SW 1271 (cell line): ENCODE measurements around the gene COLEC11.
"Not testable (repeated sequence)": the region's sequence is repeated elsewhere in the genome, so short reads cannot be mapped to it uniquely, and the experiment has no call there.

Experiments used
- DNase-seq, 2 experiments: peaks; one replicate each; lab custom pipeline; 2025; lab: John Stamatoyannopoulos, UW

The COLEC11 gene

DNA sequence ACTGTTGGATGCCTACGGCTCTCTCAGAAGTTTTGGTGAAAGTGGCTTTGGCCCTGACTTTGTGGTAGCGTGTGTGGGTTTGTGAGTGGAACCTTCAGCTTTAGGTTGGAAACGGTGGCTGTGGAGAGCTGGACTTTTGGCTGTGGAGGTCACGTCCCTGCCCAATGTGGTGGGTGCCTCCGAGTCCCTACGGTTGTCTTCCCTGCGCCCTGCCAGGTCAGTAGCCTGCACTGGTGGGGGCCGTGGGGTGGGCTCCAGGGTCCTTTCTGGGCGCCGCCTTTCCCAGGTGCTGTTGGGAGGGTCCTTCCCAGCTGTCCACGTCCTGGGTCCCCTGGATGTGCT, 11.1 kb downstream of the COLEC11 start:
- no peak for DNase-seq

DNA sequence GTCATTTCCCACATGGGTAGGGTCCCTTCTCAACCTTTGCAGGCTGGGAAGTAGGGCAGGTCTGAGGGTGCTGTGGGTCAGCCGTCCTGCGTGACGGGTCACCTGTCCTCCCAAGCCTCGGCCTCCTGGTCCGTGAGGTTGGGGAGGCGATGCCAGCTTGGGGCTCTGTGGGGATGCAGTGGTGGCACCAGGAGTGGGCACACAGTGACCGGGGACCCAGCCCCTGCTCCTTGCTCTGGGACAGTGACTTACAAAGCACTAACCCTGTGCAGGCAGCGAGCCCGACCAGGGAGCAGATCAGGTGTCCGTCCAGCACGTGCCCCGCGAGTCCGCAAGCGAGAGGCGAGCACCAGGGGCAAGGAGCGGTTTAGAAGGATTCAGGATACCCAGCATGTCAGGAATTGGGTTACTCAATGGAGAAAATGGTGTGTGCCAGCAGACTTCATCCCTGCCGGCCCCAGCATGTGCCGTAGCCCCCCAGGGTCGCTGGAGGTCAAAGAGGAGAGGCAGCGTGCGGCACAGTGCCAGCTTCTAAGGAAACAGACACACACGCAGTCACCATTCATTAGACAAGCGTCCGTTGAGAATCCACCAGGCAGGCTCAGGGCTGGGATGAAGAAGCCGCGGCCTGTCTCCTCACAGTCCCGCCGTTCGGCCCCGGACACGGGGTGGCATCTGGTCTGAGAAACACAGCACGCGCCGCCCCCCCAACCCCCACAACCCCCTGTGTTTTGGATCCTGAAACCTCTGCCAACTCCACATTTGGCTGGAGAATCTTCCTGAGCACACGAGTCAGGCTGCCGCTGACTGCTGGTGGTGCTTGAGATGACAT, 11.7 kb downstream of the COLEC11 start:
- DNase-seq: no peak

DNA sequence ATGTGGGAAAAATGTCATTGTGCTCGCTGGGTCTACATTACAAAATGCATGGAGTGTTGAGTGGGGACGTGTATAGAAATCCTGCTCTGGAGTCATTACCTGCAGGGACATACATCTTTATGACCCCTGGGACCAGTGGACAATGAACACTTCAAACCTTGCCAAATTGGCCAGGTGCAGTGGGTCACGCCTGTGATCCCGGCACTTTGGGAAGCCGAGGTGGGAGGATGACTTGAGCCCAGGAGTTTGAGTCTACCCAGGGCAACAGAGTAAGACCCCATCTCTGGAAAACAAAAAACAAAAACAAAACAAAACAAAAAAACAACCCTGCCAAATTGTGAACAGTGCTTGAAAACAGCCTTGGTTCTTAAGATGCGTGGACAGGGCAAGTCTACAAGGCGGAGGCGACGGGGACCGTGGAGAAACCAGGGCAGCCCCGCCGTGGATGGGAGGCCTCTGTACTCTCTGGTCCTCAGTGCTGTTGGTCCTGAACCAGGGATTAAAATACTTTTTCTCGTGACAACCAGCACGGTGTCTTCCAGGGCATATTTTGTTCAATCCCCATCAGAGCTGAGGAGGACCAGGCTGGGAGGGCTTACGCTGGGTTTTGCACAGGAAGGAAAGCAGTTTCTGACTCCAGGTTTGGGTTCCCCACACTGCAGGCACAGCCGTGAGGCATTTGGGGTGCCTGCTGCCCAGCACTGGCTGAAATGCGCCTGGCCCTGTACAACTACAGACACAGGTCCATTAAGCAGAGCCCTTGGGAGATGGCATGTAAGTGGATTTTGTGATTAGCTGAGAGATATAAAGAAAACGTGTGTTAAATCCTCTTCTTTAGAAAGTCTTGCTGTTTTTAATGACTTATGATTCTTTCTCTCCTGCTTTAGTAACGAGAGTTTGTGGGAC, 13.7 kb downstream of the COLEC11 start:
- no peak for DNase-seq

DNA sequence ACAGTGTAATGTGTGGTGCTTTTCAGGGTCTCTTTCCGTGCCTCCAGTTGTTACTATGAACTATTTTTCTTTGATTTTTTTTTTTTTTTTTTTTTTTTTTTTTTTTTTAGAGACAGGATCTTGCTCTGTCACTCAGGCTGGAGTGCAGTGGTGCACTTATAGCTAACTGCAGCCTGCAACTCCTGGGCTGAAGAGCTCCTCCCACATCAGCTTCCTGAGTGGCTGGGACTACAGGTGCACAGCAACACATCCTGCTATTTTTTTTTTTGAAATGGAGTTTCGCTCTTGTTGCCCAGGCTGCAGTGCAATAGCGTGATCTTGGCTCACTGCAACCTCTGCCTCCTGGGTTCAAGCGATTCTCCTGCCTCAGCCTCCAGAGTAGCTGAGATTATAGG, 14.4 kb downstream of the COLEC11 start:
- DNase-seq: not testable (repeated sequence)

DNA sequence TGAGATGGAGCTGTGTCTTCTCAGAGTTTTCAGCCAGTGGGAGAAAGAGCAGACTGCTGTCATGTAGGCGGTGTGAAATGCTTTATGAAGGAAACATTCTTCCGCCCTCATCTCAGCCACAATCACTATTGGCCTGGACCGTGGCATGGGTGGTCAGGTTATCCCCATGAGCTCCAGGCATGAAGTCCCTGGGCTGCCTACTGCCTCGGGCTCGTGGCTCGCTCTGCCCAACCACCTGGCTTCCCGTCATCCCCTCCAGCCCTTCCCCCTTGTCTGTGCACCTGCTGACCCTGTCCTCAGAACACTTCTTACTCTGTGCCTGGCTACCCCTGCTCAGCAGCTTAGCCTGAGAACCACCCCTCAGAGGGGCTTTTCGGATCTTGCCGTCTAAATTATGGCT, 15.5 kb downstream of the COLEC11 start:
- DNase-seq: no peak

DNA sequence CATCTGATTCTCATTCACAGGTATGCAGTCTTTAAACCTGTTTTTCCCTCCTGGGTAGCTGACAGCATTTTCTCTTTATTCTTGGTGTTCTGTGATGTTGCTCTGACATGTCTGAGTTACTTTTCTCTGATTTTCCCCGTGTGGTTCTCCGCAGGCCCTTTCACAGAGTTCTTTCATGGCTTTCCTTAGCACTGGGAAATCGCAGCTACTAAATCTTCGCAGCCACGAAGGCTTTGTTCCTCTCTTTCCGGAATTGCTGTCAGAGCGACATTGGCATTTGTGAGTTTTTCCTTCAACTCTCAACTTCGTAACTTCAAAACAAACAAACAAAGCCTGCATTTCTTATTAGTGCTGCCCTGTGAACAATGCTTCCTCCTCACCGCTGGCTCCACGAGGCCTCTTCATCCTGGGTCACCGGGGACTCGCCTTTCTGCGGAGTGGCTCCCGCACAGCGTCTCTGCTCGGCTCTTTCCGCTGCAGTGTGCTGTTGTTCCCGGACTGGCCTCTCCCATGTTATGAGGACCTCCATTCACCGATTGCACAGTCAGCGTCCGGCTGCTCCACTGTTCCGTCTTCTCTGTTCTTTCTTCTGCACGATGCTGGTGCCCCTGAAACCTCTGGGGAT, 16.1 kb downstream of the COLEC11 start:
- no peak for DNase-seq

DNA sequence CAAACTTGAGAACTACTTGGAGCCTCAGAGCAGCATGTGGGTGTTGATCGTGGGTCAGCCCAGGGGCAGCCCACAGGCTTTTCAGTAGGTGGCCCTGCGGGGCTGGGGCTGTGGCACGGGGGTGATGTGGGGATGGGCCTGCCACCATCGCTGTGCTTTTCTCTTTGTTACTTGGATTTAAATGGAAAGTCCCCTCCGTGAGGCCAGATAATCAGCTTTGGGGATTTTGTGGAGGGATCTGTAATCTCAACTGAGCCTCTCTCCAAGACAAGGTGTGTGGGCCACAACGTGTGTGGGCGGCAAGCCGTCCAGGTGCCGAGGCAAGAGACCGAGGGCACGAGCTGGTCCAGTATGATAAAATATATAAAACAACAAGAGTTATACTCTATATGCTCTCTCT, 16.7 kb downstream of the COLEC11 start:
- no peak for DNase-seq

DNA sequence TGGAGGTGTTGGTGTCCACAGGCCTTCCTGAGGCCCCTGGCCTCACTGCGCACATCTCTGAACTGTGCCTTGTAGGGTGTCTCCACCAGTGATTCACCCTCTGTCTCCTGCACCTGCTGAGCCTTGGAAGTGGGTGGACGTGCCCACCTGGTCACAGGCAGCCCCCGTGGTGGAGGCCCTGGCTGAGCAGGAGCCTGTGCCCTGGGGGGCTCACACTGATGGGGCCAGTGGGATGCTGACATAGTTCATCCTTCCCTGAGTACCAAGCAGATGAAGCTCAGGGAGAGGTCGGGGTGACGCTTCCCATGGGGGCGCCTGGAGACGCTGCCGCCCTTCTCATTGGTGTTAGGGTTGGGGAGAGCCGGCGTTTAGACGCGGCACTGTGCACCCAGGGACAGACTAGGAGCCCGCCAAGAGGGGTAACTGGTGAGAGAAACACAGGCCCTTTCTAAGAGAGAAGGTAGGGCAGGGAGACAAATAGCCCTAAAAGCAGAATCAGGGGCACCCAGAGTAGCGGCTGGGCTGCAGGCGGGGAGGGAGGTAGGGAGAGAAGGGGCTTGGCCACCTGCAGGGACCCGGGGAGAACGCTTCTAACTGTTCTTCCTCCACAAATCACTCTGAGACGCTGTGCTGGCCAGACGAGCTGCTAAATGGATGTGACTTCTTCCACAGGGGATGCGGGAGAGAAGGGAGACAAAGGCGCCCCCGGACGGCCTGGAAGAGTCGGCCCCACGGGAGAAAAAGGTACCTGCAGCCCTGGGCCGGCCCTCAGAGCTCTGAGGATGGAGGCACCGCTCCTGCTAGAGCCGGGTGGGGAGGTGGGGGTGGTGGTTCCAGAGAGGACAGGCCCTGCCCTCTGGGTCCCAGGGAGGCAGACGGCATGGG, 18.0 kb downstream of the COLEC11 start:
- DNase-seq: no peak

DNA sequence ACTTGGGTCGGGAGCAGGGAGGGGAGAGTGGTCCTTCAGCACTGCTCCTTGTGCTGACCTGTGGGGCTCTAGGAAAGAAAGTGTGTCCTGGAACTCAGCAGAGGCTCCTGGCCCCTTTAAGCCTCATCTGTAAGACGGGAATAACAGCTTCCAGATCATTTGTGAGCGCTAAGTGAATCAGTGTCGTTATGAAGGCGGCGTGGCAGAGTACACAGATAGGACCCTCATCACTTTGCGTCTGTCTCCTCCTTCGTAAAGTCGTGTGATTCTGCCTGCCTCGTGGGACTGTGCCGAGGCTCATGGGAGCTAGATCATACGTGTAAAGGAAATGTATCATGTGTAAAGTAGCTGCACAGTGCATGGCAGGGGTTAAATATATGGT, 18.6 kb downstream of the COLEC11 start:
- DNase-seq: no peak

DNA sequence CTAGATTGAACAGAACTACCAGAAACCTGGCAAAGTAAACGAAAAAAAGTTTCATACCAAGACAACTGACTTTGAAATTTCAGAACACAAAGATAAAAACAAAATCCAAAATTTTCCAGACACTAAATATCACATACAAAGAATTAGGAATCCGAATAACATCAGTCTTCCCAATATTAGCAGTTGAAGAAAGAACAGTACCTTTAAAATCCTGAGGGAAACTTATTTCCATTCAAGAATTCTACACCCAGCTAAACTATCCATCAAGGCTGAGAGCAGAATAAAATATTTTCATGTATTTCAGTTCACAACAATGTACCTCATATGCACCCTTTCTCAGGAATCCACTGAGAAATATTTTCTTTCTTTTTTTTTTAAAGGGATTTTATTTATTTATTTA, 19.8 kb downstream of the COLEC11 start:
- not testable (repeated sequence) for DNase-seq

DNA sequence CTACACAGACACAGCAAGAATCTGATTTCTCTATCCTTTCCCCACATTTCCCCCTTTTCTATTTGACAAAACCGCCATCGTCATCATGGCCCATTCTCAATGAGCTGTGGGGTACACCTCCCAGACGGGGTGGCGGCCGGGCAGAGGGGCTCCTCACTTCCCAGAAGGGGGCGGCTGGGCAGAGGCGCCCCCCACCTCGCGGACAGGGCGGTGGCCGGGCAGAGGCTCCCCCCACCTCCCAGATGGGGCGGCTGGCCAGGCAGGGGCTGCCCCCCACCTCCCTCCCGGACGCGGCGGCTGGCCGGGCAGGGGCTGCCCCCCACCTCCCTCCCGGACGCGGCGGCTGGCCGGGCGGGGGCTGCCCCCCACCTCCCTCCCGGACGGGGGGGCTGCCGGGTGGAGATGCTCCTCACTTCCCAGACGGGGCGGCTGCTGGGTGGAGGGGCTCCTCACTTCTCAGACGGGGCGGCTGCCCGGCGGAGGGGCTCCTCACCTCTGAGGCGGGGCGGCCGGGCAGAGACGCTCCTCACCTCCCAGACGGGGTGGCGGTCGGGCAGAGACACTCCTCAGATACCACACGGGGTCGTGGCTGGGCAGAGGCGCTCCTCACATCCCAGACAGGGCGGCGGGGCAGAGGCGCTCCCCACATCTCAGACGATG, 20.8 kb downstream of the COLEC11 start:
- not testable (repeated sequence) for DNase-seq

DNA sequence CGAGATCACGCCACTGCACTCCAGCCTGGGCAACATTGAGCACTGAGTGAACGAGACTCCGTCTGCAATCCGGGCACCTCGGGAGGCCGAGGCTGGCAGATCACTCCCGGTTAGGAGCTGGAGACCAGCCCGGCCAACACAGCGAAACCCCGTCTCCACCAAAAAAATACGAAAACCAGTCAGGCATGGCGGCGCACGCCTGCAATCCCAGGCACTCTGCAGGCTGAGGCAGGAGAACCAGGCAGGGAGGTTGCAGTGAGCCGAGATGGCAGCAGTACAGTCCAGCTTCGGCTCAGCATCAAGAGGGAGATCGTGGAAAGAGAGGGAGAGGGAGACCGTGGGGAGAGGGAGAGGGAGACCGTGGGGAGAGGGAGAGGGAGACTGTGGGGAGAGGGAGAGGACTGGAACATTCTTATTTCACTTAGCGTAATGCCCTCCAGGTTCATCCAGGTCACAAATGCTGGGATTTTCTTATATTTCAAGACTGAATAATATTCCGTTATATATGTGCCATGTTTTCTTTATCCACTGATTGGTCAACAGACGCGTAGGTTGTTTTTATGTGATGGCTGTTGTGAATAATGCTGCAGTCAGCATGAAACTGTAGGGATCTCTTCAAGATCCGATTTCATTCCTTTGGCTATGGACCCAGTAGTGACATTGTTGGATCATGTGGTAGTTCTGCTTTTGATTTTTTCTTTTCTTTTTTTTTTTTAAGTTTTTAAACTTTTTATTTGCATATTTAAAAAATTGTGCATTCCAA, 21.7 kb downstream of the COLEC11 start:
- DNase-seq: not testable (repeated sequence)

DNA sequence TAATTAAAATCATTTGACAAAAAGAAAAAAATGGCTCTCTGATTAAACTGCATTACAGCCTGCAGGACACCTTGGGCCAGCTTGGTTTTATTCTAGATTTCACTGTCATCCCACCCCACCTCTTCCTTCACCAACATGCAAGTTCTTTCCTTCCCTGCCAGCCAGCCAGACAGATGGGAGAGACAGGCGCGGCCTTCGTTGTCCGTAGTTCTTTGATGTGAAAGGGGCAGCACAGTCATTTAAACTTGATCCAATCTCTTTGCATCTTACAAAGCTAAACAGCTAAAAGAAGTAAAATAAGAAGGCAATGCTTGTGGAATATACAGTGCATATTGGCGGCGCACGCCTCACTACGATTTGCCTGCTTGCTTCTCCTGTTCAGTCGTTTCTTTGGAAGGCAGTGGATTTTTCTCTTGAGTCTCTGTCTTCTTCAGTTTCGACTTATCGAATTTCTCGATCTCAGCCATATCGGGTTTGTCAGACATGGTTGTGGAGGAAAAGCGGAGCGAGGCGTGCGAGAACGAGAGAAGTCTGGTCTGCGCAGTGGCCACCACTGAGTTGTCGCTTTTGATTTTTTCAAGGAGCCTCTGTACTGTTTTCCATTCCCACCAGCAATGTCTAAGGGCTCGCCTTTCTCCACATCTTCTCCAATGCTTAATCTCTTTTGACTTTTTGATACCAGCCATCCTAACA, 22.4 kb downstream of the COLEC11 start:
- no peak for DNase-seq

DNA sequence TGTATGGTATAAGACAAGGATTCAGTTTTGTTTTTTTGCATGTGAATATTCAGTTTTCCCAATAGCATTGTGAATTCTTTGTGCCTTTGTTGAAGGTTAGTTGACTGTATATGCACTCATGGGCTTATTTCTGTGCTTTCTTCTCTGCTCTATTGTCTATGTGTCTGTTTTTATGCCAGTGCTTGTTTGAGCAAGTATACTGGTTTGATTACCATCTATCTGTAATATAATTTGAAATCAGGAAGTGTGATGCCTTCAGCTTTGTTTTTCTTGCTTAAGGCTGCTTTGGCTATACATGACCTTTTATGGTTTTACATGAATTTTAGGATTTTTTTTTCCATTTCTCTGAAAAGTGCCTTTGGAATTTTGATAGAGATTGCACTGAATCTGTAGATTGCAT, 23.5 kb downstream of the COLEC11 start:
- no peak for DNase-seq

DNA sequence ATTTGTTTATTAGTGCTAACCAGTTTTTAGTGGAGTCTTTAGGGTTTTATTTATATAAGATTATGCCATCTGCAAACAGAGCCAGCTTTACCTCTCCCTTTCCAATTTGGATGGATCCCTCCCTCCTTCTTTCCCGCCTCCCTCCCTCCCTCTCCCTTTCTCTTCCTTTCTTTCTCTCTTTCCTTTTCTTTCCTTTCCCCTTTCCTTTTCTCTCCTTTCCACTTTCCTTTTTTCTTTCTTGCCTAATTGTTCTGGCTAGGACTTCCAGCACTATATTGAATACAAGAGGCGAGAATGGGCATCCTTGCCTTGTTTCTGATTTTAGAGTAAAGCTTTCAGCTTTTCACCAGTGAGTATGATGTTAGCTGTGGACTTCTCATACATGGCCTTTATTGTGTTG, 24.1 kb downstream of the COLEC11 start:
- DNase-seq: no peak

DNA sequence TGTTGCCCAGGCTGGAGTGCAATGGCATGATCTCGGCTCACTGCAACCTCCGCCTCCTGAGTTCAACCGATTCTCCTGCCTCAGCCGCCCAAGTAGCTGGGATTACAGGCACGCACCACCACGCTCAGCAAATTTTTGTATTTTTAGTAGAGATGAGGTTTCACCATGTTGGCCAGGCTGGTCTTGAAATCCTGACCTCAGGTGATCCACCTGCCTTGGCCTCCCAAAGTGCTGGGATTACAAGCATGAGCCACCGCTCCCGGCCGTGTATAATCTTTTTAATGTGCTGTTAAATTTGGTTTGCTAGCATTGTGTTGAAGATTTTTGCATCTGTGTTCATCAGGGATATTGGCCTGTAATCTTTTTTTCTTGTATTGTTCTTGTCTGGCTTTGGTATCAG, 24.7 kb downstream of the COLEC11 start:
- not testable (repeated sequence) for DNase-seq

DNA sequence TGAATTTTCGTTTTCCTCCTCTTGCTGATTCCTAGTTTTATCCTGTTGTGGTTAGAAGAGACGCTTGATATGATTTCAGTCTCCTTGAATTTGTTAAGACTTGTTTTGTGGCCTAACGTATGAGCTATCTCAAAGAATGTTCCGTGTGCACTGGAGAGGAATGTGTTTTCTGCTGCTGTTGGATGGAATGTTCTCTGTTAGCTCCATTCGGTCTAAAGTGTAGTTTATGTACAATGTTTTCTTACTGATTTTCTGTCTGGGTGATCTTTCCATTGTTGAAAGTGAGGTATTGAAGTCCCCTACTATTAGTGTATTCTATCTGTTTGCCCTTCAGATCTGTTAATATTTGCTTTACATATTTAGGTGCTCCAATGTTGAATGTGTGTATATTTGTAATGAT, 25.9 kb downstream of the COLEC11 start:
- no peak for DNase-seq

DNA sequence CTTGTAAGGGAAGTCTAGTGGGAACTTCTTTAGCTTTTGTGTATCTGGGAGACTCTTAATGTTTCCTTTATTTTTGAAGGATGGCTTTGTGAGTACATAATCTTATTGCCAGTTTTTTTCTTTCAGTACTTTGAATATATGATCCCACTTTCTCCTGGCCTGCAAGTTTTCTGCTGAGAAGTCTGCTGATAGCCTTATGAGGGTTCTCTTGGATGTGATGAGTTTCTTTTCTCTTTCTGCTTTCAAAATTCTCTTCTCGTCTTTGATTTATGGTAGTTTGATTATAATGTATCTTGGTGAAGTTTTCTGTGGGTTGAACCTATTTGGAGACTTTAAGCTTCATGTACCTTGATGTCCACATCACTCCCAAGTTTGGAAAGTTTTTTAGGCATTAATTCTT, 28.1 kb downstream of the COLEC11 start:
- no peak for DNase-seq

DNA sequence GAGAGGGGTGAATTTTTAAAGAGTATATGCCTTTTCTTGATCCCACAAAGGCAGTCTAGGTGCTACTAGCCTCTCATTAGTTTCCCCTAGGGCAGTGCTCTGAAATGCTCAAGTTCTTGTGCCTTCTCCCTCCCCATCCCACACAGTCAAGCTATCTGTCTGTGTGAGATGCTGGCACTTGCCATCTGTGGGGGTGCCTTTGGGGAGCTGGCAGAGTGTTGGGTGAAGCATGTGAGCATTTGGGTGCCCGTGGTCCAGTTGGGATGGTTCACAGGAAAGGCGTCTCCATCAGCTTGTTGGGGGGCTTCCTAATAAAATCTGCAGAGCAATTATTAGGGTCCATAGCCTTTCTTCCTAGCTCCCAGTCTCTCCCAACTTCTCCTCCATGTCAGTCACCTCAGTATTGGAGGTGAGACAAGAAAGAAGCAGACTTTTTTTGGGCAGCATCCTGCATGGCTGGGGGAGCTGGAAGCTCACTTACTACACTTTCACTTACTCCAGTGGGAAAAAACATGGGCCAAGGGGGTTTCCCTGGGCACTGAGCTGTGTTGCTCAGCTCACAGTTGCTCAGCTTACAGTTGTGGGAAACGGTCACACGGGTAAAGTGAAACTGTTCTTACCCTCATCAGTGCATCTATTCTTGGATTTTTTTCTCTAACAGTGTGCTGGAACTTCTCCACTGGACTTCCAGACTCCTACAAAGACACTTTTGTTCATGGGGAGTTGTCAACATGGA, 29.3 kb downstream of the COLEC11 start:
- no peak for DNase-seq
